ENCODE measurements around the gene CSRNP3.
"Not testable (repeated sequence)": the region's sequence is repeated elsewhere in the genome, so short reads cannot be mapped to it uniquely, and the experiment has no call there.

The CSRNP3 gene

DNA sequence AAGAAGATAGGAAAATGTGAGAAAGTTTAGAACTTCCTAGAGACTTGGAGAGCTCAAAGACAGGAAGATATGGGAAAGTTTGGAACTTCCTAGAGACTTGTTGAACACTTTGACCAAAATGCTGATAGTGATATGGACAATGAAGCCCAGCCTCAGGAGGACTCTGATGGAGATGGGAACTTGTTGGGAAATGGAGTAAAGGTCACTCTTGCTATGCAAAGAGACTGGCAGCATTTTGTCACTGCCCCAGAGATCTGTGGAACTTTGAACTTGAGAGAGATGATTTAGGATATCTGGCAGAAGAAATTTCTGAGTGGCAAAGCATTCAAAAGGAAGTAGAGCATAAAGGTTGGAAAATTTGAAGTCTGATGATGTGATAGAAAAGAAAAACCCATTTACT is 121.5 kb downstream of the CSRNP3 start:
- not testable (repeated sequence) for DNase-seq (ENCODE audit: low spot score)

- no peak for DNase-seq (ENCODE audit: low spot score)
These were observed 123.6 kb downstream of the CSRNP3 start for GRCh38 chr2:165593081-165593480.

GRCh38 chr2:165594231-165594934 is 124.9 kb downstream of the CSRNP3 start:
- DNase-seq (ENCODE audit: low spot score) = no peak

GRCh38 chr2:165594935-165595255 is 125.4 kb downstream of the CSRNP3 start:
- no peak for DNase-seq (ENCODE audit: low spot score)

- DNase-seq (ENCODE audit: low spot score) = no peak
These were observed 127.3 kb downstream of the CSRNP3 start for GRCh38 chr2:165596788-165597187.

GRCh38 chr2:165601065-165601830 is 131.8 kb downstream of the CSRNP3 start:
- no peak for DNase-seq (ENCODE audit: low spot score)

DNA sequence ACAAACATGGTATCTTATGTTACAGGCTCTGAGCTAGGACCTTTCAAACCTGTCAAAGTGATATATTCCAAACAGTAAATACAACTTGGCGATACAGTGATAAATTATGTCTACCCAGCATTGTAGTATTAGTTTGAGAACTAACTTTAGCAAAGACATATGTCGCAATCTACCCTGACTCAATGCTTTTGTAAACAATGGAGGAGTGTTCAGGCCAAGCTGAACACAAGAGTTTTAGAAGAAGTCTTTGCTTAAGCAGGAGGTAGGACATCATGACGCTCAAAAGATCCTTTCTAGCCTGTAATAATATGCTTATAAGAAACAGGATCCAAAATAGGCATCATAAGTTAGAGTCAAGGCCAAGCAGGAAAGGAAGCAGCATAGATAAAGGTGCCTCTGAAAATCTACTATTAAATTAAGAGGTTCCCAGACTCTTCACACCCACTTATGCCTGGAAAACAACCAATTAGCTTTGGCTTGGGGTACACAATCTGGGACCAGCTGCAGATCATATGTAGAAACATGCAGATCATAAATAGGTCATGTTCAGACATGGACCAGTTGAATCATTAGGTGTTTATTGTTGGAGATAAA is 132.5 kb downstream of the CSRNP3 start:
- DNase-seq (ENCODE audit: low spot score) = no peak

DNA sequence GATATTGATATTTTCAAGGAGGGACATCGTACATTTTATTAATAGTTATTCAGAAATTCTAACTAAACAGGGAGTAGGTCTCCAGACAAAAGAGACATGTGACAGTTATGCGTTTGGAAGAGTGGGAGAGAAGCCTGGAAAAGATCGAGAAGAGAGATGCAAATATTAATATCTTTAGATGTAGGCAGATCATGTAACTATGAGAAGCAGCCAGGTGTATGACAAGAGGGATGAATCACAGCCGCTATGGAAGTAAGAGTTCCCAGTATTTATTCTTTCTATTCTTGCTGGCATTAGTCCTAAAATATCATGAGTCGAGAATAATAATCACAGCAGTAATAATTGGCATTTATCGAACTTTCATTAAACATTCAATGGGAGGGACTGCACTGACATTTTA is 140.2 kb downstream of the CSRNP3 start:
- no peak for DNase-seq (ENCODE audit: low spot score)

DNA sequence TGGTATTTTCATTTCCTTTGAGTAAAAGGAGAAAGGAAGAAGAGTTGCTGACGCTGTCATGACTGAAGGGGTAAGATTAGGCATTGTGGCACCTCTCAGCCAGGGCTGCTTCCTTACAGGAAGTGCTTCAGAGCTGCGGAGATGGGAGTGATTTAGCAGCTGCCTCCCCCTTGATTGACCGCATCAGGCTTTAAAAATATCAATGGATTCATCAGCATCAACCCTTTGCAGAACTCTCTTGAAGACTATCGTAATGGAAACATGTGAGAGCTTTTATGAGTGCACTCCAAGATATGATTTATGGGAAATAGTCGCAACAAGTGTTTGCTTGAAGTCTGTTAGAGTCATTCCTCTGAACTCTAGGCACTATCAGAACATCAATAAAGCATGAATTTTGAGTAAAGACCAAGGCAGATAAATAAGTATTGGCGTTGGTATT is 141.1 kb downstream of the CSRNP3 start:
- DNase-seq (ENCODE audit: low spot score) = no peak

GRCh38 chr2:165617741-165618481 is 148.4 kb downstream of the CSRNP3 start:
- DNase-seq (ENCODE audit: low spot score) = no peak

DNA sequence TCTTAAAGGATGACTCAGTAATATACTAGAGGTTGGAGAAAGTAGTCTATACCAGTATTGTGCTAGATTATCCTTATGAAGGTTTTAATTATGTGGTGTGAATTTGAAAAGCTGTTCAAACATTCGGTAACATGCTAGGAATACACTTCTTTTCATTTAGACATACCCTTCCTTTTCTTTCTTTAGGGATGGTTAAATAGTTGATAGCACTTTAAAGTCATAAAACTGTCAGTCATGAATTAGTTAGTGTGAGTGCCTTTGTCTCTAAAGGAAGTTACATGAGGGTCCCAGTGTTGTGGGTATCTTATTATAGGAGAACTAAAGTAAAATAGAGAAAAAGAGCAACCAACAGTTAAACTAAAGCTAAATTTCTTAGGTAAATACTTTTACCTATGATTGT is 149.3 kb downstream of the CSRNP3 start:
- no peak for DNase-seq (ENCODE audit: low spot score)

- no peak for DNase-seq (ENCODE audit: low spot score)
These were observed 151.6 kb downstream of the CSRNP3 start for GRCh38 chr2:165621086-165621560.

DNA sequence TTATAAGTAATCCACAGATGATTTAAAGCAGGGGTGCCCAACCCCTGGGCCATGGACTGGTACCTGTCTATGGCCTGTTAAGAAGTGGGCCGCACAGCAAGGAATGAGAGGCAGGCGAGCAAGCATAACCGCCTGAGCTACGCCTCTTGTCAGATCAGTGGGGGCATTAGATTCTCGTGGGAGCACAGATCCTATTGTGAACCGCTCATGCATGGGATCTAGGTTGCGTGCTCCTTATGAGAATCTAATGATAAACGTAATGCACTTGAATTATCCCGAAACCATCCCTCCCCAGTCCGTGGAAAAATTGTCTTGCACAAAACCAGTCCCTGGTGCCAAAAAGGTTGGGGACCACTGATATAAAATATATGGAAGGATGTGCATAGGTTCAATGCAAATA is 153.7 kb downstream of the CSRNP3 start:
- DNase-seq (ENCODE audit: low spot score) = no peak

DNA sequence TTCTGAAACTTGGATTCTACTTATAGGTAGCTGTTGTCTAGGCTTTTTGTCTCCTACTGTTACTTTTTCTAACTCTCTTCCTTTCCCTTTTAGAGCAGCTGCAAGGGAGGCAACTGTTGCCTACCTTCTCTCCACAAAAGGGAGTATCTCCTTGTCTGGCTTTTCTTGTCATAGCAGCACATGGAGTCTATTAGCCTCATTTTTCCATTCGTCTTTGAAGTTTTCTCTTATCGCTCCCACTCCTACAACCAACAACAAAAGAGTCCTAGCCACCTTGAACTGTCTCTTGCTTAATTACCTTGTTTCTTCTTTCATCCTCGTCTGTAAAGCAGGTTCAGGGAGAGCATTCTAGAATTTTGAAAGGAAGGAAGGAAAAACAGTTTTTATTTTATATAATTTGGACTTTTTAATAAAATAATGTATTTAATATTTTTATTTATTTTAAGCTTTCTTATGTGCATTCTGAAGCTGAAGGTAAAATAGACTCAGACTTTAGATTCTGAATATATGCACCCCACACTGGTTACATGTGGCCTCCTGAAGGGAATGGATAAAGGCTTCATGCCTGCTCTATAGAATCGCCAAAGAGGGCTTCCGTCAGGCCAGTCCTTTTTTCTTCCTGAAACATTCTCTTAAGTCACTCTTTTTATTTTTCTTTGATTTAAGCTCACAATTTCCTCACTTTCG is 154.4 kb downstream of the CSRNP3 start:
- no peak for DNase-seq (ENCODE audit: low spot score)

GRCh38 chr2:165624470-165624800 is 154.9 kb downstream of the CSRNP3 start:
- DNase-seq (ENCODE audit: low spot score) = no peak

DNA sequence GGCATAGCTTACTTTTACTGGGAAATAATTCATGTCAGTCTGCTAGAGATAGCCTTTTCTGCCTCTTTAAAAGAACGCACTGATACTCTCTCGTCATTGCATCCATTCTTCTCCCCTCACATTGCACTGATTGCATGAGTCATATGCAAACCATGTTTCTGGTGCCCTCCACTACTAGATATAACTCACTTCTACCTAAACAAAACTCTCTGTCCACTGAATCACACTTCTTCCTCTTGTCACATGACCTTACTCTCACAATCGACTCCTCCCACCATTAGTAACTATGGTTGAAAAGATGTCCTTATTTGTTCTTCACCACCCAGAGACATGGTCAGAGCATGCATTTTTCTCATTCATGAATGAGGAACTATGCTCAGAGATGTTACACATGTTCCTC is 158.0 kb downstream of the CSRNP3 start:
- no peak for DNase-seq (ENCODE audit: low spot score)

- no peak for DNase-seq (ENCODE audit: low spot score)
These were observed 160.3 kb downstream of the CSRNP3 start for GRCh38 chr2:165629776-165630175.

DNA sequence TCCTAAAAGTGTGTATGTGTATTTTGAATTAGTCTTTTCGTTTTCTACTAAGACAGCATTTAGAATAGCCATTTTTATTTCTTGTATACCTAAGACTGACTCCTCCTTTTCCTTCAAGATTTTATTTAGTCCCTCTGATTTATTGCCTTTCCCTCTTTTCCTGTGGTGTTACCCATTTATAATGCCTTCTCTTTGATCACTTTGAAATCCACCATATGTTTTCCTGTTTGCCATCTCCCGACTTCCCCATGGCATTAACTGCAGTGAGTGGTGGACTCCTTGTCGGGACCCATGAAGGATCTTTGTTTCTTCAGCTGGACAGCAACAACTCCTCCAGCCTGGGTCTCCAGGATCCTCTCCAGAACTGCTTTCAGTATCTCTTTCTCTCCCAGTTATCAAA is 160.7 kb downstream of the CSRNP3 start:
- DNase-seq (ENCODE audit: low spot score) = no peak

- no peak for DNase-seq (ENCODE audit: low spot score)
These were observed 161.6 kb downstream of the CSRNP3 start for GRCh38 chr2:165631089-165631488.

GRCh38 chr2:165632594-165632993 is 163.1 kb downstream of the CSRNP3 start:
- no peak for DNase-seq (ENCODE audit: low spot score)

DNA sequence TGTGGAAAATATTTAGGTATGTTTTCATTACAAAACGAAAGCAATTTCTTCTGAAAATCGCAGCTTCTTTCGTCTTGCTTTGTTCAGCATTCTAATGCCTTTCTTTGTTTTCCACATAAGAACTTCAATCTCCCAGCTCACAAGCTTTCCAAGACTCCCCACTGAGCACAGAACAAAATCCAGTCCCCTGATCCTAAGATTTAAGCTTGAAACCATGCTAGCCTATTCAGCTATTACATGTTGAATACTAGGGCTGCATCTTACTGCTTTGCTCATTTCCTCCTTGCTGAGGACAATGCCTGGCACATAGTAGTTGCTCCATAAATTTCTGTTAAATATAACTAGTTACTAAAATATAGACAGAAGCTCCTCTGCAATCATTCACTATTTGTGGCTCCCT is 163.9 kb downstream of the CSRNP3 start:
- DNase-seq (ENCODE audit: low spot score) = no peak

DNA sequence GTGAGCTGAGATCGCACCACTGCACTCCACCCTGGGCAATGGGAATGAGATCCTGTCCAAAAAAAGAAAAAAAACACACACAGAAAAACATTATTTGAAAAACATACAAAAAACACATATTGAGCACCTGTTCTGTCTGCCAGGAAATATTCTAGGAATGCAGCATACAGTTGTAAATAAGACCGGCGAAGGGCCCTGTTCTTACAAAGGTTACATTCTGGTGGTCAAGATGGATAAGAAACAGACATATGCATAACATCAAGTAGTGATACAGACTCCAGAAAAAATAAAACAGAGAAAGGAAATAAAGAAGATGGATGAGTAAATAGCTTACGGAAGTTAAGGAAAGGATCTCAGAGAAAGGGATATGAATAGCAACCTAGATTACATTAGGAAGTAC is 164.8 kb downstream of the CSRNP3 start:
- no peak for DNase-seq (ENCODE audit: low spot score)
